AG04450 (cell line): ENCODE data around the gene ZDHHC24. TPM values are rescaled to one million over a fixed set of nuclear protein-coding genes. Genes with fewer than 3 reads are reported as not detected.
"Not testable (repeated sequence)": the region's sequence is repeated elsewhere in the genome, so short reads cannot be mapped to it uniquely, and the experiment has no call there.

Experiments
- CTCF ChIA-PET: fragments of 300-600, 350-600 bp; formaldehyde crosslinking; extraction: SDS; loops from one replicate; lab custom pipeline; 2022; ENCODE audit warnings: antibody characterized with exemption, inconsistent platforms; lab: Charles Lee
- POLR2A ChIA-PET: fragments of 350-600 bp; formaldehyde crosslinking; extraction: SDS; loops from one replicate; lab custom pipeline; 2021; ENCODE audit warnings: antibody characterized with exemption, inconsistent platforms; lab: Yijun Ruan, JAX
- DNase-seq: peaks from one replicate; pipeline ENCODE4 v3.0.0-alpha.2; 2011; ENCODE audit warnings: low read depth, low spot score
- H3K27ac ChIP-seq: one replicate; pipeline ENCODE4 v1.5.1; 2012; ENCODE audit warnings: low read depth, low read length, control low read depth
- H3K27me3 ChIP-seq: one replicate; pipeline ENCODE4 v1.6.0; 2012; ENCODE audit warnings: low read length; ENCODE audit not compliant: control insufficient read depth, insufficient read depth
- H3K4me3 ChIP-seq: 2 replicates; pipeline ENCODE4 v1.5.1; 2011; ENCODE audit warnings: mild to moderate bottlenecking, low read depth, low read length, control low read depth
- H3K9me3 ChIP-seq: 2 replicates; pipeline ENCODE4 v1.5.1; 2012; ENCODE audit warnings: low read length; ENCODE audit not compliant: control insufficient read depth, insufficient read depth
- polyA plus RNA-seq: library from polyadenylated mRNA; depleted of rRNA; stranded (reverse); fragments of >200 nt; gene quantifications from 2 replicates; pipeline ENCODE4 v1.2.3, GENCODE V29; 2011
- TF ChIP-seq, protein P1 (sequence below): IDR thresholded peaks from 2 replicates; pipeline ENCODE4 v1.5.1; 2011; ENCODE audit warnings: low read depth, low read length, control low read depth, inconsistent platforms

The ZDHHC24 gene
- polyA plus RNA-seq, 1 experiment: 6.2 TPM

DNA sequence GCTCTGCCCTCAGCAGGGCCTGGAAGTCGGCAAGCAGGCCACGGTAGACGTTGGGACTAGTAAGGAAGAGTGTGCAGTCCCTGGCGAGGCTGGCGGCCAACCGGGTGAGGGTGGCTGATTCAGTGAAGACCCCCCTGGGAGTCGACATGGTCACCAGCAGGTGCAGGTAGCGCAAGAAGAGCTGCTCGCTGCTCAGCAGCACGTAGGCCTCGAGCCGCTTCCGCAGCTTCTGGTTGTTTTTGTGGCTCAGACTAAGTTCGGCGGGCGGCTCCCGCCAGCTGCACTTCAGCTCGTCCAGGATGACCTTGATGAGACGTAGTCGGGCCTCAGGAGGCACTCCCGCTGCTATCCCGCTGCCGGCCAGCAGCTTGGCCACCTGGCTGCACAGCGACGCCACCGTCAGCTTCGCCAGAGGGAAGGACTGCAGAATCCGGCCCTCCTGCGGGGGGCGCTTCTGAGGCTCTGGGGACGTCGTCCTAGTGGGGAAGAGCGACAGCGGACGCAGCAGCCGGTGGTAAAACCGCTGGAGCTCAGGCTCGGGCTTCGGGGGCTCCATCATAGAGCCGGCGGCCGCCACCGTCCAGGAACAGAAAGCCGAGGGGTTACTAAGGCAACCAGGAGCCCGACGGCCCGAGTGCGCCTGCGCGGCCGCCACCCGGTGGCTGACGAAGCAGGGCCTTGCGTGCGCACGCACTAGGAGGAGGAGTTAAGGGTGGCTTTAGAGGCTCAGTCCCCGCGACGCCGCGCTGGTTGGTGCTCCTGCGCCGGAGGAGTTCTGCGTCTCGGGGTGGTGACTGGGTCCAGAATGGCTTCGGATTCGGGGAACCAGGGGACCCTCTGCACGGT, 46.8 kb upstream of the ZDHHC24 start, which contains the start of the genes CCDC87 and CCS:
Gene CCDC87, minus strand, starts transcription at position 607 of the 846 bp plus-strand sequence. Its CDS starts 48 bp downstream, at position 559.
Gene CCS, plus strand, starts transcription at position 729 of the 846 bp plus-strand sequence. Its CDS starts 77 bp downstream, at position 806.
- CTCF ChIA-PET: interaction anchor here (0.6 to 1.7 kb wide), 5 partner anchors 13 to 126 kb away, joined by 3 to 8 read pairs (median 5); partner anchors contain the start of gene PELI3
- DNase-seq: peak; percentile 81

DNA sequence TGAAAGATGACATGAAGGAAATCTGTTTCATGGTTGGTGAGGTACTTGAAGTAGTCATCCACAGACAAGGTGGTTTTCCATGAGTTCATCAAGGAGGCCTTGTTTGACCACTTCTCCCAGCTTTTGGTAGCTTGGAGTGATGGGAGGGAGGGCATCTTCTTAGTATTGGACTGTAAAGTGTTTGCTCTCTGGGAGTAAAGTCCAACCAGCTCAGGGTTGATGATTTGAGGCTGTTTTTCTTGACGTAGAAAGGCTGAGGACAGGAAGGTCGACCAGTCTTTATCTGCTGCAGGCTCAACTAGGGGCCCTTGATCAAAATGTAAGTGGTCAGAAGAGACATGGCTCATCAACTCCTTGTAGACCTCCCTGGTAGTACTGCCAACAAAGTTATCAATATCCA, 45.3 kb upstream of the ZDHHC24 start:
- H3K4me3 ChIP-seq: no peak overlapping the region
- H3K27ac ChIP-seq: no peak overlapping the region
- TF ChIP-seq, protein P1, sequence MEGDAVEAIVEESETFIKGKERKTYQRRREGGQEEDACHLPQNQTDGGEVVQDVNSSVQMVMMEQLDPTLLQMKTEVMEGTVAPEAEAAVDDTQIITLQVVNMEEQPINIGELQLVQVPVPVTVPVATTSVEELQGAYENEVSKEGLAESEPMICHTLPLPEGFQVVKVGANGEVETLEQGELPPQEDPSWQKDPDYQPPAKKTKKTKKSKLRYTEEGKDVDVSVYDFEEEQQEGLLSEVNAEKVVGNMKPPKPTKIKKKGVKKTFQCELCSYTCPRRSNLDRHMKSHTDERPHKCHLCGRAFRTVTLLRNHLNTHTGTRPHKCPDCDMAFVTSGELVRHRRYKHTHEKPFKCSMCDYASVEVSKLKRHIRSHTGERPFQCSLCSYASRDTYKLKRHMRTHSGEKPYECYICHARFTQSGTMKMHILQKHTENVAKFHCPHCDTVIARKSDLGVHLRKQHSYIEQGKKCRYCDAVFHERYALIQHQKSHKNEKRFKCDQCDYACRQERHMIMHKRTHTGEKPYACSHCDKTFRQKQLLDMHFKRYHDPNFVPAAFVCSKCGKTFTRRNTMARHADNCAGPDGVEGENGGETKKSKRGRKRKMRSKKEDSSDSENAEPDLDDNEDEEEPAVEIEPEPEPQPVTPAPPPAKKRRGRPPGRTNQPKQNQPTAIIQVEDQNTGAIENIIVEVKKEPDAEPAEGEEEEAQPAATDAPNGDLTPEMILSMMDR: no peak
- POLR2A ChIA-PET: no interaction called here
- peaks cover 4% of the 10 kb centered on the region for H3K27me3 ChIP-seq
- CTCF ChIA-PET: interaction anchor here (0.7 to 1.2 kb wide), 3 partner anchors 12 to 88 kb away, joined by 3 to 5 read pairs (median 4); no protein-coding TSS in a partner anchor
- DNase-seq: no peak
- peaks cover 22% of the 10 kb centered on the region for H3K9me3 ChIP-seq

More for the DNA sequence above, 46.8 kb upstream of the ZDHHC24 start, which contains the start of the genes CCDC87 and CCS:
- POLR2A ChIA-PET: interaction anchor here (1.0 to 1.4 kb wide), 3 partner anchors 15 to 47 kb away, joined by 3 to 7 read pairs (median 4); partner anchors contain the start of gene ZDHHC24
- peak within 1 kb of the TSS; percentile 57 for H3K27ac ChIP-seq
- TF ChIP-seq, protein P1: peak; percentile 65
- peak within 1 kb of the TSS; percentile 85 for H3K4me3 ChIP-seq
- peaks cover 4% of the 10 kb centered on the region for H3K27me3 ChIP-seq
- H3K9me3 ChIP-seq: peaks cover 22% of the 10 kb centered on the region

DNA sequence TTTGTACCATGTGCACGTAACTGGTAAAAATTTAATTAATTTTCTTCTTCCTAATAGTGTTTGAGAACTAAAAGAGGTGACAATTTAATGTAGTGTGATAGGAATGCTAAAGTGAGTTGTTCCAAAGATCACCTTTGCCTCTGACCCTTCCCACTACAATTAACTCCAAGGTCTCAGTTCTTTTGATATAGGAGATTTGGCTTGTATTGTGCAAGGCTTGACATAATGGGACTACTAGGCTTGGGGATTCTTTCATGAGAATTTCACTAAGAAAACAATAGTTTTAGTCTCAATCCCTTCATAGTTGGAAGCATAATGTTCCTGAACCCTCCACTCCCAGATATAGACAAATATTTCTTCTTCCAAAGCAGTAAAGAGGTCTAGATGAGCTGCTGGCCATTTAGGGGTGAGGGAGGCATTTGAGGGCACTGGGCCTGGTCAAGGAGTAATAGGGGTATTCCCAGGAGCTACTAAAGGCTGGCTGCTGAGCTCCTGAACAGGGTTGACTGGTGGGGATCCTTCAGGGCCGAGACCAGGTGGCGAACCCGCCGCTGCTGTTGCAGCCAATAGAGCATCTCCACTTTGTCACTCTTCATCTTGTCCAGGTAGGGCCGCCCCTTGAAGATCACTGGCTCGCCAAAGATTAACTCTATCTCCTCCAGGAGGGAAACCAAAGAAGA, 44.3 kb upstream of the ZDHHC24 start:
- no peak for DNase-seq
- ChIA-PET CTCF (interaction anchor here (1.1 to 1.2 kb wide), 2 partner anchors 11 to 89 kb away, joined by 4 to 5 read pairs; no protein-coding TSS in a partner anchor), POLR2A (interaction anchor here (0.6 to 1.1 kb wide), 2 partner anchors 28 to 88 kb away, joined by 3 read pairs; no protein-coding TSS in a partner anchor)
- Histone ChIP-seq H3K4me3 (no peak overlapping the region), H3K27me3 (peaks cover 4% of the 10 kb centered on the region), H3K9me3 (peaks cover 22% of the 10 kb centered on the region), H3K27ac (no peak overlapping the region)
- TF ChIP-seq, protein P1: no peak

DNA sequence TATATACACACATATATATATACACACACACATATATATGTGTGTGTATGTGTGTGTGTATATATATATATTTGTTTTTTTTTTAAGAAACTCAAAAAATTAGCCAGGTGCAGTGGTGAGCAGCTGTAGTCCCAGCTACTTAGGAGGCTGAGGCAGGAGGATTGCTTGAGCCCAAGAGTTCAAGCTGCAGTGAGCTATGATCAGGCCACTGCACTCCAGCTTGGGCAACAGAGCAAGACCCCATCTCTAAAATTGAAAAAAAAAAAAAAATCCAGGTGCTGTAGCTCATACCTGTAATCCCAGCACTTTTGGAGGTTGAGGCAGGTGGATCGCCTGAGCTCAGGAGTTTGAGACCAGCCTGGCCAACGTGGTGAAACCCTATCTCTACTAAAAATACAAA, 43.5 kb upstream of the ZDHHC24 start:
- ChIA-PET CTCF (interaction anchor here (0.7 kb wide), 1 partner anchor 12 kb away, joined by 6 read pairs; no protein-coding TSS in a partner anchor), POLR2A (interaction anchor here (0.6 to 1.1 kb wide), 2 partner anchors 27 to 89 kb away, joined by 3 read pairs; no protein-coding TSS in a partner anchor)
- H3K27ac ChIP-seq, H3K27me3 ChIP-seq, DNase-seq, H3K4me3 ChIP-seq: not testable (repeated sequence)
- H3K9me3 ChIP-seq: peaks cover 22% of the 10 kb centered on the region

DNA sequence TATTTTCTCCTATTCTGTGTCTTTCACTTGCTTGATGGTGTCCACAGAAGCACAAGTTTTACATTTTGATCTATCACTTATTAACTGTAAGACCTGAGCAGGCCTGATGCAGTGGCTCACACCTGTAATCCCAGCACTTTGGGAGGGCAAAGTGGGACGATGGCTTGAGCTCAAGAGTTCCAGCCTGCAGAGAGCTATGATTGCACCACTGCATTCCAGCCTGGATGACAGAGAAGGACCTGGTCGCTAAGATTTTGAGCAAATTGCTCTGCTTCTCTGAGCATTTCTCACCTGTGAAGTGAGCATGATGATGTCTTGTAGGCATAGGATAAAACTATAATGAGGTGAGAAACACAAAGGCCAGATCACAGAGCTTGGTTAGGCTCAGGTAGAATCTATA, 40.3 kb upstream of the ZDHHC24 start:
- ChIA-PET POLR2A (no interaction called here), CTCF (no interaction called here)
- TF ChIP-seq, protein P1: no peak
- no peak overlapping the region for H3K27ac ChIP-seq
- no peak overlapping the region for H3K4me3 ChIP-seq
- peaks cover 17% of the 10 kb centered on the region for H3K9me3 ChIP-seq
- no peak for DNase-seq
- peaks cover 4% of the 10 kb centered on the region for H3K27me3 ChIP-seq

DNA sequence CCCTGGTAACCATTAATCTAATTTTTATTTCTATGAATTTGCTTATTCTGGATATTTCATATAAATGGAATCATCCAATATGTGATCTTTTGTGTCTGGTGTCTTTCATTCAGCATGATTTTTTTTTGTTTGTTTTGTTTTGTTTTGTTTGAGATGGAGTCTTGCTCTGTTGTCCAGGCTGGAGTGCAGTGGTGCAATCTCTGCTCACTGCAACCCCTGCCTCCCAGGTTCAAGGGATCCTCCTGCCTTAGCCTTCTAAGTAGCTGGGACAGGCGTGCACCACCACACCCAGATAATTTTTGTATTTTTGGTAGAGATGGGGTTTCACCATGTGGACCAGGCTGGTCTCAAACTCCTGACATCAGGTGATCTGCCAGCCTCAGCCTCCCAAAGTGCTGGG, 39.6 kb upstream of the ZDHHC24 start:
- DNase-seq, H3K27me3 ChIP-seq, H3K4me3 ChIP-seq, H3K27ac ChIP-seq, H3K9me3 ChIP-seq, CTCF ChIA-PET, POLR2A ChIA-PET: not testable (repeated sequence)

DNA sequence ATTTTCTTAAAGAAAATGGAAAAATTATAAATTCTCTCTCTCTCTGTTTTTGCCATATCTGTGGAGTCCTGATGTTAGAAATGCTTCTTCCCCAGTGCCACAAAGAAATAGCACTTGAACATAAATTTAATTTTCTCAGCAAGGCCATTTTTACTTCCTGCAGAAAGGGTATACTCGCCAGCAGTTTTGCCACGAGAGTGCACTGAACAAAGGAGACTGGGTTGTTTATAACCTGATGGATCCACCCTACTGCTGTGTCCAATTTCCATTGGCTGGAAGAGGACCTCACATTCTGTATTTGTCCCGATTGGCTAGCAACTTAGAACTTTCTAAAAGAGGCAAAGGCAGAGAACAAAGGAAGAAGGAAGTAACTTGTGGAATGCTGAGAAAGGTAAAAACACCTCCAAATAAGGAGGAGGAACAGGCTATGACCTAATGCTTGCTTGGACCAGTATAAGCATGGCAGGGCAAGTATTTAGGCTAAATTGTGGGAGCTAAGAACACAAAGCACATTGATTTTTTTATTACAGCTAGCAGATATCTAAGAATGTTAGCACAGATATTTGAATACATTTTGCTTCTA, 36.8 kb upstream of the ZDHHC24 start:
- H3K27me3 ChIP-seq, DNase-seq, H3K4me3 ChIP-seq, H3K27ac ChIP-seq, CTCF ChIA-PET, H3K9me3 ChIP-seq, POLR2A ChIA-PET: not testable (repeated sequence)
